Activated effector memory CD4-positive, alpha-beta T cell treated with Interleukin-2 at 50 U/mL for 16 hours (primary cell): Measurements from ENCODE around the gene MAST4.
A peak's percentile ranks its signal among the peaks of the same experiment; 100 is the strongest.

ENCODE experiments used
- DNase-seq: peaks from one replicate; pipeline ENCODE4 v3.0.0-alpha.2; 2020

MAST4 gene

DNA sequence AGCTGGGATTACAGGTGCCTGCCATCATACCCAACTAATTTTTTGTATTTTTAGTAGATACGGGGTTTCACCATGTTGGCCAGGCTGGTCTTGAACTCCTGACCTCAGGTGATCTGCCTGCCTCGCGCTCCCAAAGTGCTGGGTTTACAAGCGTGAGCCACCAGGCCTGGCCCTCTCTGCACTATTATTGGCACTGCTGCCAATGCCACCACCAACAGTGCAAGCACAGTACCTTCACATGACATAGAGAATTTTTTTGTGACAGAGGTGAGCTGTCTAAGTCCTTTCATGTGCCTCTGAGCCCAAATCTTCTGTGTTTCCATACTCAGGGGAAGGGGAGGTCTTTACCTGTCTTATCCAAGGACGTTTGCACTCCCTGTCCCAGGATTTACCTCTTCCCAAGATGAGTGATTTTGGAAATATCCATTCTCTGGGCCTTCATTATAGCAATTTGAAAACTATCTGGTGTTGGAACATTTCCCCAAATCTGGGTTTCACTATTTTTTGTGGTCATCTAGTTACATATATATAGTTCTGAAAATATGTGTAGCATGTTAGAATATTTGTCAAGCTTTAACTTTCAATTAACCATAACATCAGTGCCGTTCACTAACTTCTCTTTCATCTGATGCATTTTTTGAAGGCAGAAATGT is 605.8 kb downstream of the MAST4 start:
- no peak for DNase-seq

DNA sequence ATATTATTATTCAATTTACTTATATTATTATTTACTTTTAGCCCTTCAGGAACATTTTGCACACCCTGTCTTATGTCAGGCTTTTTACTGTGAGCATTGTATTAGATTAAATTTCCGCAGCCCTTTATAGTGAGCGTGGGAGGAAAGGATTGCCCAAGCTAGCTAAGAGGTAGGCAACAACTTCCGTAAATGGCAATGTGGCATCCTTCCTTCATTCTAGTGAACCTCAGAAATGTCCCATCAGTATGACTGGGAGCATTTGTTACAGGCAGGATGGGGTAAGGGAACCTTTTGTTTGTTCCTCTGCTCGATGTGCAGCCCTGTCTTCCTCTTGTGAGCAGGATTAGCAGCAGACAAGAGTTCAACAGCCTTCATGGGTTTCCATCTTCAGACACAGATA is 606.6 kb downstream of the MAST4 start:
- DNase-seq = no peak

DNA sequence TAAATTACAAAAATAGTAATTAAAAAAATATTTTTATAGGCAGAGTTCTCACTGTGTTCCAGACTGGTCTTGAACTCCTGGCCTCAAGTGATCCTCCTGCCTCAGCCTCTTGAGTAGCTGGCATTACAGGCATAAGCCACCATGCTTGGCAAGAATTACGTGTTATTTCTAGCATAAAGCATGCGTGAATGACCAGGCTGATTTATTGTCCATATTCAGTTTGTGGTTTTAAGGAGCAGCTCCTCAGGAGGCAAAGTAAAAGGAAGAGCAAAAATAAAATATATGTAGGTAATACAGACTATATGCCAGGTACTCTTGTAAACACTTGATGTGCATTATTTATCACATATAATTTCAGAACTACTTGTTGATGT is 607.5 kb downstream of the MAST4 start:
- no peak for DNase-seq

DNA sequence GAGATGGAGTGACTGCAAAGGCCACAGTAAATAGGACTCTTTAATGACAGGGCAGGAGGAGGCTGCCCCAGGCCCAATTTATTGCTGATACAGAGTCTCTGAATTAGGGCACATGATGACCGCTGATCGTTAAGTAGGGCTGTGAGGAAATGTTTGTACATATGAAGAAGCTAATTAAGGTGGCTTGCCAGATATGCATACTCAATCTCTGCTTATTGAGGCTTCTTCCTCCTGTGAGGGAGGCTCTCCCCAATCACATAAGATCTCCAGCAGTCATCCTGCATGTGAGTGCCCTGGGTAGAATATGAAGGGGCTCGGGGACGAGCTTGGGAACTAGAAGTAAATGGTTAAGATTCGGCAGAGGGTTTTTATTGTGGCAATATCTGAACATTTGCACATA is 608.6 kb downstream of the MAST4 start:
- DNase-seq = no peak

DNA sequence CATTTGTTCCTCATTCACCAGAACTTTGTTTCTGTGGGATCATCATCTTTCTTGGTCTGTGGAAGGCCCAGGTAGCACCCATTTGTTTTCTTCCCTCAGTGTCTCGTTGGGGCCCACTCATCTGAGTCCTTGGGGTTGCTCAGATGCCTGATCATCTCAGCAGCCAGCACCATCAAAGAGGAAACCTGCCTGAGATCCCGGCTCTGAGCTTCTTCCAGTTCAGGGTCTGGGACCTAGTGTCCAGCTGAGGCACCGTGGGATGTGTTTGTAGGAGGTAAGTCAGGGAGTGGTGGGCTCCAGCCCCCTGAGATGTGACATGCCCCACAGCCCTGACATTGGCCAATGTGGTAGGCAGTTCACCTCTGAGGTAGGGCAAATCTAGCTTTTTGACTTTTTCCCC is 609.8 kb downstream of the MAST4 start:
- DNase-seq = no peak

DNA sequence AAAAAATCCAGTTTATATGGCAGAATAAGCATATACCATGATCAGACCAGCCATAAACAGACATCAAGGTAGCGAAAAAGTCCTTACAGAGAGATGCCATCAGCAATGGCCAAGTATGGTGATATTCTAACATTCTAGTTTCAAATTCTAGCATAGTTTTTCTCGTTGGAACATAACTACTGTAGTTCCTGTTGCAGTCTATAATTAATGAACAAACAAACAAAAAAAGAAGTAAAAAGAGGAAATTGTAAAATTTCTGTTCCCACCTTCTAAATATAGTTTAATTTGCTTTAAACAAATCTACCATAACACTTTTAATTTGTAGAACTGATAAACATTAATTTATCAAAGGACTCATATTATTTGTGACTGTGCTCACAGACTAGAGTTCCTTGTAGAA is 610.3 kb downstream of the MAST4 start:
- DNase-seq = no peak

DNA sequence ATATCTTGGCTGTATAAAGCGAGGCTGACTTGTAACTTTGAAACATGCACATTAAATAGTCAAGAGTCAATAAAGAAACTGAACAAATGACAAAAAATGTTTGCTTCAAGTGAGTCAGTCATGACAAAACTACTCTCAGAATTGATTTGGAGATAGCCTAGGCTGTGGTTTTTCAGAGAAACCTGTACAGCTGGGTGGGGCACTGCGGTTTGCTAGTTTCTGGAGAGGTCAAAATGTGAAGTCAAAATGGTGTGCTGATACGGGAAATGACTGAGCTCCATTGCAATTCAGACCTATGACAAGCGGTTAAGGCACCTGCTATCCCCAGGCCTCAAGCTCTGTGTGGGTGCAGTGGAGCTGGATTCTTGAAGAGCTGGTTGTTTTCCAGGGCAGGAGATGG is 610.7 kb downstream of the MAST4 start:
- peak; percentile 84 for DNase-seq

DNA sequence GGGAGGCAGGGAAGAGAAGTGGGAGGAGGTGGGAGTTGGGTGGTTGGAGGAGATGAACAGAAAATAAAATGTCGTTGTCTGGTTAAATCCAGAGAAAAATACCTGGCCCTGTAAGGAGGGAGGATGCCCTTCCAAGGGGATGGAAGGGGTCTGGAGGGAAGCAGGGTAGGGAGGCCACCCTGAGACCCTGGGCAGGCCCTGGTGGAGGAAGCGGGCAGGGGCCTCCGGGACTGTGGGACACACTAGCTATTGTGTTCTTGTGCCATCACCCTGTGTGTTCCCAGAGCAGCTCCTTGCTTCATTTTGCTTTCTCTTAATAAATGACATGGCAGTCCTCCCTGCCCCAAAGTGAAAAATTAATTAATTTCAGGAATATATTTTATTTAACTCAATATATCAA is 612.2 kb downstream of the MAST4 start:
- no peak for DNase-seq

DNA sequence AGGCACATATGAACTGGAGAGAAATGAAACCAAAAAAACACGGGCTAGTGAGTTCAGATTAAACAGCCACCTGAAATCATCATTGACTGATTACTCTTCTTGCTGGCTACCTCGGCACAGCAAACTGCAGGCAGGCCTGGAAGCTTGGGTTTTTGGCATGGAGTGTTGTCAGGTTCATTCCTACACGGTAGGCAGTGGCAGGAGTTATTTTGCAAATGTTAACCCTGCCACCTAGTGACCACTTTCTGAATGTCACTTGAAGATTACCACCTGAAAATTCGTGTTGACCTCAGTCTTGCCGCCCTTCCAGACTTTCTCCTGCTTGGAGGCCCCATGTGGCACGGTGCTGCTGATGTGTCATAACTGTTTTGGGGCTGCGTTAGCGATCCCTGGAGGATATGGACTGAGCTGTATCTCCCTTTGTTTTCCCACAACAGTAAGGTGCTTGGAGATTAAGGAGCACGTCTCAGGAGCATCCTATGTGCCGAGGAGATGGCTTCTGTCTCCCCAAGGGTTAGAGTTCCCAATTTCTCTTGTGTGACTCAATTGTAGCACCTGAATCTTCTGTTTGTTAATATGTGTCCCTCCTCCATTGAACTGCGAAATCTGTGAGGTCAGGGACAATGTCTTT is 613.1 kb downstream of the MAST4 start:
- peak; percentile 49 for DNase-seq

DNA sequence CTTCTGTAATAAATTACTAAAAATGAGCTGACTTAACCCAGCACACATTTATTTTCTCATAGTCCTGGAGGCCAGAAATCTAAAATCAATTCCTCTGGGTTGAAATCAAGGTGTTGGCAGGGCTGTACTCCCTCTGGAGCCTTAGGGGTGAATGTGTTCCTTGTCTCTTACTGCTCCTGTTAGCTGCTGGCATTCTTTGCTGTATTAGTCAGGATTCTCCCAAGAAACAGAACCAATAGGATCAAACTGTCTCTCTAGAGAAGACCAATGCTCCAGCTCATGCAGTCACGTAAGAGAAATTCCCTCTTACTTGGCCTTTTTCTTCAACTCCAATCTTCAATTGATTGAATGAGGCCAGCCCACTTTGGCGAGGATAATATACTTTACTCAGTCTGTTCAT is 615.7 kb downstream of the MAST4 start:
- DNase-seq = no peak

DNA sequence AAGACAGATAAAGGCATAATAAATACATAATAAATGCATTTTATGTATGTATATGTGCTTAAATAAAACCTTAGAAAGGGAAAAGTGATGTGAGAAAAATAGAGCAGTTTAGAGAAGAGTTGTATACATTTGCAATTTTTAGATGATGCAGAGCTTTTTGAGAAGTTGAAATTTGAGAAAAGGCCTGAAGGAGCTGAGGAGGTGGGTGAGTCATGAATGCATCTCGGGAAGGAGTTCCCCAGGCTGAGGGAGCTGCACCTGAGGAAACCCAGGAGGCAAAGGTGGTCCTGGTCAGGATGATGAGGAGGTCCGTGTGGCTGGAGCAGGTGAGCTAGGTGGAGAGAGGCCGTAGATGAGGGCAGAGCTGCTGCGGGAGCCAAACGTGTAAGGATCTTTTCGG is 617.8 kb downstream of the MAST4 start:
- no peak for DNase-seq

DNA sequence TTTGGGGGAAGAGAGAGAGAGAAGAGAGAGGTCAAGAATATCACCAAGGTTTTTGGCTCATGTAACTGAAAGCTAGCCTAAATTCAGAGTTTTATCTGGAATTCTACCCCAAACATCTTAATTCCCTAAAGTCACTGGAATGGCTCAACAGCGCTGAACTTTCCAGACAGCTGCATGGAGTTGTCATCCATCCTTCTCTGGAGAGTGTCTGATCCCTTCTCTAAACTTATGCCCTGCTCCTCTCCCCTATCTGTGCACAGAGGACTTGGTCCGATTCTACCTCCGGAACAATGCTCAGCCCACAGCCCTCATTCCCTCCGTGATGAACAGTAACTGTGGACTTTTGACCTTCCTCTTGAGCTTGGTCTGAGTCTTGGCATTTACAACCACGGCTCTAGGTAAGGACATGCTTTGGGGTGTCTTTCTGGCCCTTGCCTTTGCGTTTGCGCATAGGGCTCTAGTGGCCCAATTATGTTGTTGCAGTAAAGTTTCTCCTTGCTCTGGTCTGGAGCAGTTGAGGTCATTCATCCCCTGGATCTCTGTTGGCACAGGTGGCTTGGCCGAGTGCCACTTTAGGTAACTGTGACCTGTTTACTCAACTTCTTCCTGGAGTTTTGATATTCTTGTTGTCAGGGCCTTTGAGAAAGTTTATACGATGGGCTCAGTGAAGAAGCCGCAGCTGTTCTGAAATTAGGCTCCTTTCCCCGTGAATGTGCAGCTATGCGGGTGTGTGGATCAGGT is 618.7 kb downstream of the MAST4 start:
- no peak for DNase-seq

DNA sequence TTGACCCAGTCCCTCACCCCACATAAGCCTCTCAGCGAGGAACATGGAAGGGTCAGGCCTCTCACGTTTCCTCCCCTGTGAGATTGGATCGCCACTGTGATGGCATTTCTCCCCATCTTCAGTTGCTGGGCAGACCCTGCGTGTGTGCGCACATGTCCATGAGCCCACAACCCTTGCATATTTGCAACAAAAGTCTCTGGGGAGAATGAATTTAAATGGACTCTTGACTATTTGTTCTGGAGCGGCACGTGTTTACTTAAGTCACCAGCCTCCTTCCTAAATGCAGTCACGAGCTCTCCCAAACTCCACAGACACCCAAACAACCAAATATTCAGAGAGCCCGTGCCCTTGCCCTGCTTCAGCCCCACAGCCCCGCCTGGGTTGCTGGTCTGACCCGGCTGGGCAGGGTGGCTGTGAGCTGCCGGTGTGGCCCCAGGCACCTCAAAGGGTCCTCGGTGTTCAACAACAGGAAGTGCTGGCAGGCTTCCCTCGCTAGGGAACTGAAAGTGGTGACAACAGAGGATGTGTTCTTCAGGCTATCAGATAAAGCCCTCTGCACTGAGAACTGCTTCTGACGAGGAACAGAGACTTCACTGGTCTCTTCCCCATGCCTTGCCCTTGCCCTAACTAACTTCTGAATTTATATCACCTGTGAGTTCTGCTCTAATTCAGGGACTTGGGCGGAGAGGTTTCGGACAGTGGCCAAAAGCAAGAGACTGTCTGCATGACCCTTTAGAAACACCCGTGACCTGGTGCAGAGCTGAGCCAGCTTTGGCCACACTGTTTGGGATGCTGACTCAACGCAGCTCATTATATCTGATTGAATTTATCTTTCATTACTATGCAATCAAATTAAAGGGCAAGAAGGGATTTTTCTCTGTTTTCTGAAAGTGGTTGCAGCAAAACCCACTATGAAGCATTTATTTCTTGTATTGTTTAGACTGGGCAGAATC is 619.6 kb downstream of the MAST4 start:
- DNase-seq = peak; percentile 74

DNA sequence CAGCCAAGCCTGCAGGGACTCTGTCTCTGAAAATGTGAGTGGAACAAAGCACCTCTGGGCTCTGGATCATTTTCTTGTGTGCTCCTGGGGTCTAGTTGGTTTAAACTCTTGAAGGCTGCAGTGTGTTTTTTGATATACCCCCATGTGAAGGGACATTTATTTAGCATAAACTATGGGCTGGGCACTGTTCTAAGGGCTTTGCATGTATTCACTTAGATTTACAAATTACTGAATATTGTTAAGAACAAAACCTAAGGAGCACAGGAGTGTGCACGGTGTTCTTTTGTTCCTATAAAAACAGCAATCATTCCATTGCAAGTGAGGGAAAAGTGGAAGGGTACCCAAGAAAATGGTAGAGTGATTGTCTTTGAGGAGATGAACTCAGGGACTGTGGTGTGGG is 620.4 kb downstream of the MAST4 start:
- no peak for DNase-seq
